ENCODE measurements around the gene LYPD6. TPM values are rescaled to one million over a fixed set of nuclear protein-coding genes. Genes with fewer than 3 reads are reported as not detected.
A peak's percentile ranks its signal among the peaks of the same experiment; 100 is the strongest.

The LYPD6 gene
- total RNA-seq, 1 experiment from 2014 or later, result 1.4 TPM

- no peak for DNase-seq
- Histone ChIP-seq H3K36me3 (no peaks in the 10 kb centered on the region), H3K27me3 (no peaks in the 10 kb centered on the region), H3K9me3 (peaks cover 7% of the 10 kb centered on the region; the same call in 1 of the 2 replicates), H3K4me3 (no peak overlapping the region)
Observed at GRCh38 chr2:149463328-149464002, 133.1 kb downstream of the LYPD6 start.

- DNase-seq, result no peak
- Histone ChIP-seq H3K4me3 (no peak overlapping the region), H3K27me3 (no peaks in the 10 kb centered on the region), H3K36me3 (no peaks in the 10 kb centered on the region), H3K9me3 (peaks cover 7% of the 10 kb centered on the region; the same call in 1 of the 2 replicates)
Observed at GRCh38 chr2:149464396-149464795, 134.0 kb downstream of the LYPD6 start.

- H3K27me3 ChIP-seq, result no peaks in the 10 kb centered on the region
- peaks cover 7% of the 10 kb centered on the region; the same call in 1 of the 2 replicates for H3K9me3 ChIP-seq
- H3K4me3 ChIP-seq, result no peak overlapping the region
- no peaks in the 10 kb centered on the region for H3K36me3 ChIP-seq
- DNase-seq, result no peak
Observed at GRCh38 chr2:149465873-149466272, 135.5 kb downstream of the LYPD6 start.

GRCh38 chr2:149466635-149467034 lies 136.2 kb downstream of the LYPD6 start:
- Histone ChIP-seq H3K27me3 (no peaks in the 10 kb centered on the region), H3K36me3 (no peaks in the 10 kb centered on the region), H3K9me3 (peaks cover 3% of the 10 kb centered on the region; the same call in 1 of the 2 replicates), H3K4me3 (no peak overlapping the region)
- no peak for DNase-seq

DNA sequence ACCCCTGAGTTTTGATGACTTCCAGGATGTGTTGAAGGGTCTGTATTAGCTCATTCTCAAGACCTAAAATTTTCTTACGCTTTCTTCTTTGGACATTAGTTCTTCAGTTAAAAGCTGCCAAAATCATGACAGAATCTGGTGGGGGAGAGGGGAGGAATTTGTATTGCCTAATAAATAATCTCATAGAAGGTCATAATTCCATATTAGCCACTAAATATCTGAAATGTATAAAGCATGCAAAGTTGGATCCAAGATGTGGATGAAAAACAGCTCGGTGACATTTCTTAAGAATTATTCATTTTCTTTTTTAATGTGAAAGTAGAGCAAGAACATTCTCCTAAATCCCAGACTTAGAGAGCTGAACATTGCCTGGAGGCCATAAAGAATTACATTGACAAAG lies 137.0 kb downstream of the LYPD6 start:
- Histone ChIP-seq H3K27me3 (no peaks in the 10 kb centered on the region), H3K4me3 (no peak overlapping the region), H3K36me3 (no peaks in the 10 kb centered on the region), H3K9me3 (peaks cover 2% of the 10 kb centered on the region; the same call in 1 of the 2 replicates)
- no peak for DNase-seq

GRCh38 chr2:149468636-149469035 lies 138.2 kb downstream of the LYPD6 start:
- DNase-seq, result no peak

DNA sequence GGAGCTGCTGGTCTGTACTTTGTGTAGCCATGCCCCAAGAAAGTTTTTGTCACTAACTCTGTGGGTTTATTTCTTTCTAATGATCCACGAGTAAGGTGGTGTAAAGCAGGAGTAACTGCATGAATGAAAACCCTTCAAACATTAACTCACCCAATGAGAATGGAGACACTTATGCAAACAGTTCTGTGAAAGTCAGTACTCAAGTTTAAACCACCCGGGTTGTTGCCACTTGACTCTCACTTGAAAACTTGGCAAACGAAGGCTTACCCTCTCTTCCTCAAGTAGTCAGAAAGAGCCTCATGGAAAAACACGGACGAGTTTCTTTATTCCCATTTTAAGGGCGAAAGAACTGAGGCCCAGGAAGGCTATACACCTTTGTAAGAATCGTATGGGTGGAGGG lies 139.7 kb downstream of the LYPD6 start:
- Histone ChIP-seq H3K27me3 (no peaks in the 10 kb centered on the region), H3K9me3 (no peaks in the 10 kb centered on the region), H3K4me3 (no peak overlapping the region), H3K36me3 (no peaks in the 10 kb centered on the region)
- DNase-seq, result no peak

More at GRCh38 chr2:149468636-149469035, 138.2 kb downstream of the LYPD6 start:
- Histone ChIP-seq H3K27me3 (no peaks in the 10 kb centered on the region), H3K36me3 (no peaks in the 10 kb centered on the region), H3K4me3 (no peak overlapping the region), H3K9me3 (no peaks in the 10 kb centered on the region)

GRCh38 chr2:149472413-149472812 lies 142.0 kb downstream of the LYPD6 start:
- H3K4me3 ChIP-seq, result no peak overlapping the region
- no peaks in the 10 kb centered on the region for H3K27me3 ChIP-seq
- no peak for DNase-seq
- no peaks in the 10 kb centered on the region for H3K36me3 ChIP-seq
- no peaks in the 10 kb centered on the region; the same call in 1 of the 2 replicates for H3K9me3 ChIP-seq

DNA sequence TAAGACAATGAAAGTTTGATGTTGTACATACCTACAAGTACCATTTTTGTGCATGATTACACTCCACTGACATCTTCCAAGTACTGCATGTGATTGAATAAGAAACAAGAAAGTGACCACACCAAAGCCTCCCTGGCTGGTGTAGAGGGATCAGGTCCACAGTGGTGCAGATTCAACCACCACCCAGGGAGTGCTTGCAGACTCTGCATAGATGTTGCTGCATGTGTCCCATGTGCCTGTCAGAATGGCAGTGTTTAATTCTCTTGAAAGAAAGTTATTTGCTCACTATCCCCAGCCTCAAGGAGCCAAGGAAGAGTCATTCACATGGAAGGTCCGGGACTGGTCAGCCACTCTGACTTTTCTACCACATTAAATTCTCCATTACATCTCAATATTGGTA lies 142.7 kb downstream of the LYPD6 start:
- Histone ChIP-seq H3K9me3 (no peaks in the 10 kb centered on the region; the same call in 1 of the 2 replicates), H3K4me3 (no peak overlapping the region), H3K36me3 (no peaks in the 10 kb centered on the region), H3K27me3 (no peaks in the 10 kb centered on the region)
- no peak for DNase-seq

DNA sequence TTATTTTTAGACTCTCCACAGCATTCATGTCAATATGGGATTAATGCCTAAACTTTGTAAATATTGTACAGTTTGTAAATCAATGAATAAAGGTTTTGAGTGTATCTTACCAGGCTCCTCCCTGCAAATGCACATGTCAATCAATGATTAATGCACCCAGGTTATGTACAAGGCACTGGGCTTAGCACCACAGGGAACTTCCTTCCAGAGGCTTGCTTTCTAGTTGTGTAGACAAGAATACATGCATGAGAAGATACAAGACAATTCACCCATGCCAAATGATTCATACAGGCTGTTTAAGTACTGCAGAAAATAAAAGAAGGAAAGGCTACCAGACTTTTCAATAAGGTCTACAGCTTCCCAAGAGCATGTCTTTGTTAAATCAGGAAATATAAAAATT lies 143.1 kb downstream of the LYPD6 start:
- Histone ChIP-seq H3K4me3 (no peak overlapping the region), H3K27me3 (no peaks in the 10 kb centered on the region), H3K36me3 (no peaks in the 10 kb centered on the region), H3K9me3 (no peaks in the 10 kb centered on the region; the same call in 1 of the 2 replicates)
- DNase-seq, result peak; percentile 39

DNA sequence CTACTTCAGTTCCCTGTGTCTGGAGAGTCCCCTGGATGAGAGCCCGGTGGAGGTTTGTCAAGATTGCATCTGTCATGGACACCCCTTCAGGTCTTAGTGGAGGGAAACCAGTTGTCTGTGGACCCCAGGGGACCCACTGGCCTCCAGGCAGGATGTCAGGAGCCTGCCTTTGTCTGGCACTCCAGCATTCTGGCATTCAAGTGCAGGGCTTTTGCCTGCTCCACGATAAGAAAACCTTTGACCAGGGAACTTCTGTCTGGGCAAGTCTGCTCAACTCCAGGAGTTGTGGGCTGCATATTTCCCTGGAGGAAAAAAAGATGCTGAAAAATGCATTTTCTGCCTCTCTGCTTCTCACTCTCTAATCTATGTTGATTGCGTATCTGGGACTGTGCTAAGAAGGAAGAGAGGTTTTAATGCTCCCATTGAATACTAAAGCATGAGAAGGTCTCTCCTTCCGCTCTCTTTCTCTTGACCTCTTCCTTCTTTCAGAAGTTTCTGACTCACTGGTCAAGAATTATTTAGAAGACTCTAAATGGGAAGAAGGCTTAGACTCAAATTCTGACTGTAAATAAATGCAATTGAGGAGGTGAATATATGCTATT lies 152.7 kb downstream of the LYPD6 start:
- H3K9me3 ChIP-seq, result no peaks in the 10 kb centered on the region

GRCh38 chr2:149486664-149487063 lies 156.3 kb downstream of the LYPD6 start:
- H3K27me3 ChIP-seq, result peaks cover 4% of the 10 kb centered on the region; the same call in 1 of the 2 replicates
- H3K9me3 ChIP-seq, result no peaks in the 10 kb centered on the region
- no peak for DNase-seq
- no peaks in the 10 kb centered on the region for H3K36me3 ChIP-seq
- no peak overlapping the region for H3K4me3 ChIP-seq

More for the DNA sequence above, 152.7 kb downstream of the LYPD6 start:
- Histone ChIP-seq H3K27me3 (0 out of 2 replicates have a peak, but pooled peaks cover under 1% of the 10 kb centered on the region), H3K36me3 (no peaks in the 10 kb centered on the region), H3K4me3 (no peak overlapping the region)
- no peak for DNase-seq

GRCh38 chr2:149487189-149487588 lies 156.8 kb downstream of the LYPD6 start:
- Histone ChIP-seq H3K9me3 (no peaks in the 10 kb centered on the region), H3K4me3 (no peak overlapping the region), H3K36me3 (no peaks in the 10 kb centered on the region), H3K27me3 (peaks cover 4% of the 10 kb centered on the region; the same call in 1 of the 2 replicates)
- DNase-seq, result no peak

GRCh38 chr2:149488706-149489440 lies 158.5 kb downstream of the LYPD6 start:
- Histone ChIP-seq H3K36me3 (no peaks in the 10 kb centered on the region), H3K9me3 (no peaks in the 10 kb centered on the region), H3K4me3 (no peak overlapping the region), H3K27me3 (peaks cover 5% of the 10 kb centered on the region)
- no peak for DNase-seq

DNA sequence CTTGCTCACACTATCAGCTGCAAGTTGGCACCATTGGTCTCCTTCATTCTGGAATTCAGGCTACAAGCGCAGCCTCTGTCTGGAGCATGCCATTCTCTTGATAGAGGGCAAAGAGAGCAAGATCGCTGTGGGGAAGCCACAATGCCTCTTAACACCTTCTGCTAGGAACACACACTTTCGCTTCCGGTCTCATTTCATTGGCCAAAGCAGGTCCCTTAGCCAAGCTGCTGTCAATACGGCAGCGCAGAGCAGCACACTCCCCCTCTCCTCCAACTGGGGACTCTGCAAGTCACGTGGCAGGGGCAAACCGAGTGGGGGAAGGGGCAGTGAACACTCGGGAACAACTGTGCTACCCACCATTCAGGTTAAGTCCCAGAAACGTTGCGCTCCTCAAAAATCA lies 159.1 kb downstream of the LYPD6 start:
- Histone ChIP-seq H3K4me3 (no peak overlapping the region), H3K9me3 (no peaks in the 10 kb centered on the region), H3K27me3 (peaks cover 6% of the 10 kb centered on the region), H3K36me3 (no peaks in the 10 kb centered on the region)
- DNase-seq, result no peak

DNA sequence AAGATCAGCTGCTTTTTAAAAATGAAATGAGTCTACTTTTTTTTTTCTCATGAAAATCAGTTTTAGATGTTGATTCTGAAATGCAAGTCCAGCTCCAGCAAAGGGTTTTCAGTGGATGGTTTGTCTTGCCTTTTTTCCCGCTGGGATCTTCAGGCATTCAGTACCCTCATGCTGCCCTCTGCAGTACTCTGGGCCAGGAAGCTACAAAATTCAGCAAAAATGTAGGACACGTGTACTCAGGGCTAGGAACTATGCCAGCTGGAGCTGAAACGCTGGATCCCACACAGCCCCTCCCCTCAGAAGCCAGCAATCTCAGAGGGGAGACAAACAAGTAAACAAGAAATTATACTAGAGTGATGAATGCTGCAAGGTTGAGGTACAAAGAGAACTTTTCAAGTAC lies 159.9 kb downstream of the LYPD6 start:
- no peaks in the 10 kb centered on the region for H3K36me3 ChIP-seq
- H3K27me3 ChIP-seq, result peaks cover 6% of the 10 kb centered on the region
- H3K9me3 ChIP-seq, result no peaks in the 10 kb centered on the region
- DNase-seq, result peak; percentile 22
- H3K4me3 ChIP-seq, result no peak overlapping the region

DNA sequence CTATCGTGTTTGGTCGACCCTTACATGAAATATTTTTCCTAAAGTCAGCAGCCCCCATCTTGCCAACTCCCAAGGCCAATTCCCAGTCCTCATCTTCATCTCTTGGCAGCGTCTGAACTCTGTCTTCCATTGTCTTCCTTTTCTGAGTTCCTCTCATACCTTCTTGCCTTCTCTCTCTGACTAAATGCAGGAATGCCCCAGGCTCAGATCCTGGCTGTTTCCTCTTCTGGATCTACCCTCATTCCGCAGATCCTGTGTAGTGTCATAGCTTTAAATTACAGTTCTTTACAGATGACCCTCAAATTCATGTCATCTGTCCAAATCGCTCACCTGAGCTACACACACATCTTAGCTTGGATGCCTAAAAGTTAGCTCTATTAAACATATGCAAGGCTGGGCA lies 162.5 kb downstream of the LYPD6 start:
- H3K27me3 ChIP-seq, result peaks cover 6% of the 10 kb centered on the region
- H3K9me3 ChIP-seq, result no peaks in the 10 kb centered on the region
- DNase-seq, result no peak
- H3K4me3 ChIP-seq, result no peak overlapping the region
- H3K36me3 ChIP-seq, result no peaks in the 10 kb centered on the region
